ENCODE results near the gene PDXP. TPM values are rescaled to one million over a fixed set of nuclear protein-coding genes. Genes with fewer than 3 reads are reported as not detected.

Gene PDXP
- total and polyA plus RNA-seq, 10 donors = 9.3 to 26.6 (median 12.6) TPM

- peak; percentile 85 for DNase-seq
- Histone ChIP-seq H3K27me3 (replicated peaks in 1 of 7) (no peaks in the 10 kb centered on the region), H3K36me3 (peaks cover 0 to 47% (median 28%) of the 10 kb centered on the region in 6 donors), H3K9me3 (no peaks in the 10 kb centered on the region), H3K27ac (peak overlapping the region; percentile 80 to 96 (median 90)), H3K4me1 (peaks cover 59 to 88% (median 76%) of the 10 kb centered on the region in 6 donors), H3K4me3 (peak overlapping the region in 2 of 8 donors; percentile 19 to 50)
- intact Hi-C loops (cut with DNase I; ENCODE audit: low total_unique reads) = no loop called here
- WGBS, 5 donors = 62 to 78% (median 68%) methylated on average over 11 to 14 of the region's 14 CpGs
- TF ChIP-seq POLR2AphosphoS5 (IDR thresholded peaks at IDR 0.05) (peak in 1 of 3 donors; percentile 1), POLR2A (IDR thresholded peaks at IDR 0.05) (no peak)
- TF ChIP-seq, protein P1, sequence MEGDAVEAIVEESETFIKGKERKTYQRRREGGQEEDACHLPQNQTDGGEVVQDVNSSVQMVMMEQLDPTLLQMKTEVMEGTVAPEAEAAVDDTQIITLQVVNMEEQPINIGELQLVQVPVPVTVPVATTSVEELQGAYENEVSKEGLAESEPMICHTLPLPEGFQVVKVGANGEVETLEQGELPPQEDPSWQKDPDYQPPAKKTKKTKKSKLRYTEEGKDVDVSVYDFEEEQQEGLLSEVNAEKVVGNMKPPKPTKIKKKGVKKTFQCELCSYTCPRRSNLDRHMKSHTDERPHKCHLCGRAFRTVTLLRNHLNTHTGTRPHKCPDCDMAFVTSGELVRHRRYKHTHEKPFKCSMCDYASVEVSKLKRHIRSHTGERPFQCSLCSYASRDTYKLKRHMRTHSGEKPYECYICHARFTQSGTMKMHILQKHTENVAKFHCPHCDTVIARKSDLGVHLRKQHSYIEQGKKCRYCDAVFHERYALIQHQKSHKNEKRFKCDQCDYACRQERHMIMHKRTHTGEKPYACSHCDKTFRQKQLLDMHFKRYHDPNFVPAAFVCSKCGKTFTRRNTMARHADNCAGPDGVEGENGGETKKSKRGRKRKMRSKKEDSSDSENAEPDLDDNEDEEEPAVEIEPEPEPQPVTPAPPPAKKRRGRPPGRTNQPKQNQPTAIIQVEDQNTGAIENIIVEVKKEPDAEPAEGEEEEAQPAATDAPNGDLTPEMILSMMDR (IDR thresholded peaks at IDR 0.05 in 8 of 11, conservative IDR thresholded peaks at IDR 0.05 in 3 of 11) = no peak
These were observed 26.1 kb upstream of the PDXP start for GRCh38 chr22:37632174-37633088.

- intact Hi-C loops (cut with DNase I; ENCODE audit: low total_unique reads) = no loop called here
- 5 to 13% (median 9%) methylated on average over 7 to 11 of the region's 11 CpGs for WGBS, 5 donors
- H3K4me3 ChIP-seq = peak overlapping the region in 4 of 8 donors; percentile 9 to 50 (median 18)
These were observed 25.4 kb upstream of the PDXP start for GRCh38 chr22:37633089-37633624.

DNA sequence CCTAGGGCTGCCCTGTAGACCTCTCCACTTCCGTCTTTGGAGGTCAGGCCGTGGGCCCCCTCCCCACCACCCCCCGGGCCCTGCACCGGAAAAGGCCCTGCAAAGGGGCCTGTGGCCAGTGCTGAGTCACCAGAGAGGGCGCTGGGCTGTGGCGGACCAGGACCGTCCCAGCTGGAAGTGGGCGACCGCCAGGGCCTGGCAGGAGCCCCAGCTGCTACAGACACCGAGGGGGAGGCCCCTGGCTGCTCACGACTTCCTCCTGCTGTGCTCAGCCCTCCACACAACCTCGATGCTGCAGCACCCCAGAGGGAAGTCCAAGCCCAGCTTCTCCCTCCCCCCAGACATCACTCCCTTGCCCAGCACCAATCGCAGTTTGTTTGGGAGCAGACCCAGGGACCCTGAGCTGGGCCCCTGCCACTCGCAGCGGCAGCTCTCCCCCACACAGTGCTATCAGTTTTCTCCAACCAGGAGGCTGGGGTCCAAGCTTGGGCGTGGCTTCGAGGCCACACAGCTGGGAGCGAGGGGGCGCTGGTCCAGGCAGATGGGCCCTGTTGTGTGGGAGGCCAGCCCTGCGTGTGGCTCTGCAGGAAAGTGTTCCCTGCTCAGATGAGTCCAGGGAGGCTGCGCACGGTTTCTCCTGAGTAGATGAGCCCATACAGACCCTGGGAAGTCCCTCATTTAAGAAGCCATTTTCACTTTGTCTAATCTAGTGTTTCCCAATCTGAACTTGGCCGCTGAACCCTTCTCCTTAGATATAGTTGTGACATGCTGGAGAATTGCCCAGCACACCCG, 24.7 kb upstream of the PDXP start:
- Histone ChIP-seq H3K4me1 (peaks cover 66 to 88% (median 79%) of the 10 kb centered on the region in 6 donors), H3K4me3 (peak overlapping the region in 5 of 8 donors; percentile 9 to 50 (median 19)), H3K36me3 (peaks cover 0 to 41% (median 28%) of the 10 kb centered on the region in 6 donors), H3K27ac (peak overlapping the region; percentile 80 to 96 (median 90)), H3K27me3 (replicated peaks in 1 of 7) (no peaks in the 10 kb centered on the region), H3K9me3 (no peaks in the 10 kb centered on the region)
- TF ChIP-seq, protein P1 (IDR thresholded peaks at IDR 0.05 in 8 of 11, conservative IDR thresholded peaks at IDR 0.05 in 3 of 11) = peak in 9 of 11 experiments; percentile 5 to 41 (median 16)
- TF ChIP-seq POLR2A (IDR thresholded peaks at IDR 0.05) (peak in 1 of 3 donors; percentile 7), POLR2AphosphoS5 (IDR thresholded peaks at IDR 0.05) (peak; percentile 83 to 89 (median 86))
- WGBS, 5 donors = 3 to 8% (median 5%) methylated on average over 9 to 24 of the region's 24 CpGs
- DNase-seq = peak; percentile 96
- intact Hi-C loops (cut with DNase I; ENCODE audit: low total_unique reads) = no loop called here

More at GRCh38 chr22:37633089-37633624, 25.4 kb upstream of the PDXP start:
- H3K36me3 ChIP-seq = peaks cover 0 to 47% (median 28%) of the 10 kb centered on the region in 6 donors
- H3K27me3 ChIP-seq (replicated peaks in 1 of 7) = no peaks in the 10 kb centered on the region
- H3K9me3 ChIP-seq = no peaks in the 10 kb centered on the region
- peak; percentile 88 for DNase-seq
- peak overlapping the region; percentile 80 to 96 (median 90) for H3K27ac ChIP-seq
- peaks cover 59 to 88% (median 76%) of the 10 kb centered on the region in 6 donors for H3K4me1 ChIP-seq
- TF ChIP-seq POLR2A (IDR thresholded peaks at IDR 0.05) (no peak), POLR2AphosphoS5 (IDR thresholded peaks at IDR 0.05) (peak in 1 of 3 donors; percentile 26)

DNA sequence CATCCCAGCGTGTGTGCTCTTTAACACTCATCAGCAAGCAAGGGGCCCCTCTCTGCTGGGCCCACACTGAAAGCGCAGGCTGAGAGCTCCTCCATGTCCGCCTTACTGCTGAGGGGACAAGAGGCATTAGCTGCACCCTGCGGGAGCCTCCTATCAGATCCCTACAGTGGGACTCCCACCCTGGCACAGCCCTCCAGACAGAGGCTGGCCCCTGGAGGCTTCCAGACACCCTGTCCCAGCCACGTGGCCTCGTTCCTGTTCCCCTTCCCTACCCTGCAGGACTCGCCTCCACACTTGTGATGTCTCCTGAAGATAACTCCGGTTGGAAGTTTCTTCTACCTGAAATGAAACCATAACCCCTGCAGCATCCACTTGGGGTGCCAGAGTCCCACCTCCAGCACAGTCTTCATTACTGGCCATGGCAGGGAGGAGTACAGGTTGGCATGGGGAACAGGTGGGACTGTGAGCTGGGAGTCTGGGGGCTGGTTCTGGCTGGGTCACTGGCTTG, 24.1 kb upstream of the PDXP start:
- TF ChIP-seq, protein P1 (IDR thresholded peaks at IDR 0.05 in 8 of 11, conservative IDR thresholded peaks at IDR 0.05 in 3 of 11) = no peak
- TF ChIP-seq POLR2A (IDR thresholded peaks at IDR 0.05) (no peak), POLR2AphosphoS5 (IDR thresholded peaks at IDR 0.05) (no peak)
- peak overlapping the region; percentile 80 to 96 (median 90) for H3K27ac ChIP-seq
- intact Hi-C loops (cut with DNase I; ENCODE audit: low total_unique reads) = no loop called here
- H3K4me1 ChIP-seq = peaks cover 69 to 91% (median 85%) of the 10 kb centered on the region in 6 donors
- peak overlapping the region in 3 of 8 donors; percentile 9 to 50 (median 19) for H3K4me3 ChIP-seq
- peaks cover 0 to 4% (median 0%) of the 10 kb centered on the region in 7 donors for H3K27me3 ChIP-seq (replicated peaks in 1 of 7)
- no peaks in the 10 kb centered on the region for H3K9me3 ChIP-seq
- peaks cover 0 to 35% (median 24%) of the 10 kb centered on the region in 6 donors for H3K36me3 ChIP-seq
- WGBS, 5 donors = 20 to 45% (median 31%) methylated on average over 8 of the region's 8 CpGs
- DNase-seq = peak; percentile 82
